ENCODE results near the gene SUPT5H. TPM values are rescaled to one million over a fixed set of nuclear protein-coding genes. Genes with fewer than 3 reads are reported as not detected.

Gene SUPT5H
- polyA plus RNA-seq, 1 donor from 2014 or later, result 92.5 TPM

DNA sequence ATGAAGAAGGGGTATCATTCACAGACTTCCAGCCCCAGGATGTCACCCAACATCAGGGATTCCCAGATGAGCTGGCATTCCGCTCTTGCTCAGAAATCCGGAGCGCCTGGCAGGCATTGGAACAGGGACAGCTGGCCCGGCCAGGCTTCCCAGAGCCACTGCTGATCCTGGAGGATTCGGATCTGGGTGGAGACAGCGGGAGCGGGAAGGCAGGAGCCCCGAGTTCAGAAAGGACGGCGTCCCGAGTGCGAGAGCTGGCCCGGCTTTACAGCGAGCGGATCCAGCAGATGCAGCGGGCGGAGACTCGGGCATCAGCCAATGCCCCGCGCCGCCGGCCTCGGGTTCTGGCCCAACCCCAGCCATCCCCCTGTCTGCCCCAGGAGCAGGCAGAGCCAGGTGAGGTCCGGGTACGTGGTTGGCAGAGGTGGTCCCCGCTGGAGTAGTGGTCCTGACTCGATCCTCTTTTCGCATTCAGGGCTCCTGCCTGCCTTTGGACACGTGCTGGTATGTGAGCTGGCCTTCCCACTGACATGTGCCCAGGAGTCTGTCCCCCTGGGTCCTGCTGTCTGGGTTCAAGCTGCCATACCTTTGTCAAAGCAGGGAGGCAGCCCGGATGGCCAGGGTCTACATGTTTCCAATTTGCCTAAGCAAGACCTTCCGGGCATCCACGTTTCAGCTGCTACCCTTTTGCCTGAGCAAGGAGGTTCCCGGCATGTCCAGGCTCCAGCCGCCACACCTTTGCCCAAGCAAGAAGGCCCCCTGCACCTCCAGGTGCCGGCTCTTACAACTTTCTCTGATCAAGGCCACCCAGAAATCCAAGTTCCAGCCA is 21.9 kb upstream of the SUPT5H start:
- H3K79me2 ChIP-seq (replicated peaks; ENCODE audit: insufficient read depth, low read length), result no peaks in the 10 kb centered on the region
- H3K4me3 ChIP-seq (ENCODE audit: low read length), result no peak overlapping the region
- H3K27ac ChIP-seq (ENCODE audit: low read length), result no peak overlapping the region
- H3K9me2 ChIP-seq (ENCODE audit: insufficient read depth, low read length), result no peaks in the 10 kb centered on the region
- H3K36me3 ChIP-seq (ENCODE audit: insufficient read depth, low read length), result no peaks in the 10 kb centered on the region
- no peak for TF ChIP-seq POLR2AphosphoS5 (IDR thresholded peaks at IDR 0.05)
- no peak for TF ChIP-seq MXI1 (conservative IDR thresholded peaks at IDR 0.05; ENCODE audit: poor library complexity, severe bottlenecking)
- TF ChIP-seq, protein P1, sequence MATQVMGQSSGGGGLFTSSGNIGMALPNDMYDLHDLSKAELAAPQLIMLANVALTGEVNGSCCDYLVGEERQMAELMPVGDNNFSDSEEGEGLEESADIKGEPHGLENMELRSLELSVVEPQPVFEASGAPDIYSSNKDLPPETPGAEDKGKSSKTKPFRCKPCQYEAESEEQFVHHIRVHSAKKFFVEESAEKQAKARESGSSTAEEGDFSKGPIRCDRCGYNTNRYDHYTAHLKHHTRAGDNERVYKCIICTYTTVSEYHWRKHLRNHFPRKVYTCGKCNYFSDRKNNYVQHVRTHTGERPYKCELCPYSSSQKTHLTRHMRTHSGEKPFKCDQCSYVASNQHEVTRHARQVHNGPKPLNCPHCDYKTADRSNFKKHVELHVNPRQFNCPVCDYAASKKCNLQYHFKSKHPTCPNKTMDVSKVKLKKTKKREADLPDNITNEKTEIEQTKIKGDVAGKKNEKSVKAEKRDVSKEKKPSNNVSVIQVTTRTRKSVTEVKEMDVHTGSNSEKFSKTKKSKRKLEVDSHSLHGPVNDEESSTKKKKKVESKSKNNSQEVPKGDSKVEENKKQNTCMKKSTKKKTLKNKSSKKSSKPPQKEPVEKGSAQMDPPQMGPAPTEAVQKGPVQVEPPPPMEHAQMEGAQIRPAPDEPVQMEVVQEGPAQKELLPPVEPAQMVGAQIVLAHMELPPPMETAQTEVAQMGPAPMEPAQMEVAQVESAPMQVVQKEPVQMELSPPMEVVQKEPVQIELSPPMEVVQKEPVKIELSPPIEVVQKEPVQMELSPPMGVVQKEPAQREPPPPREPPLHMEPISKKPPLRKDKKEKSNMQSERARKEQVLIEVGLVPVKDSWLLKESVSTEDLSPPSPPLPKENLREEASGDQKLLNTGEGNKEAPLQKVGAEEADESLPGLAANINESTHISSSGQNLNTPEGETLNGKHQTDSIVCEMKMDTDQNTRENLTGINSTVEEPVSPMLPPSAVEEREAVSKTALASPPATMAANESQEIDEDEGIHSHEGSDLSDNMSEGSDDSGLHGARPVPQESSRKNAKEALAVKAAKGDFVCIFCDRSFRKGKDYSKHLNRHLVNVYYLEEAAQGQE (IDR thresholded peaks at IDR 0.05; ENCODE audit: borderline replicate concordance), result no peak
- no peak for TF ChIP-seq SMC3 (conservative IDR thresholded peaks at IDR 0.05; ENCODE audit: poor library complexity)
- TF ChIP-seq, protein P2, sequence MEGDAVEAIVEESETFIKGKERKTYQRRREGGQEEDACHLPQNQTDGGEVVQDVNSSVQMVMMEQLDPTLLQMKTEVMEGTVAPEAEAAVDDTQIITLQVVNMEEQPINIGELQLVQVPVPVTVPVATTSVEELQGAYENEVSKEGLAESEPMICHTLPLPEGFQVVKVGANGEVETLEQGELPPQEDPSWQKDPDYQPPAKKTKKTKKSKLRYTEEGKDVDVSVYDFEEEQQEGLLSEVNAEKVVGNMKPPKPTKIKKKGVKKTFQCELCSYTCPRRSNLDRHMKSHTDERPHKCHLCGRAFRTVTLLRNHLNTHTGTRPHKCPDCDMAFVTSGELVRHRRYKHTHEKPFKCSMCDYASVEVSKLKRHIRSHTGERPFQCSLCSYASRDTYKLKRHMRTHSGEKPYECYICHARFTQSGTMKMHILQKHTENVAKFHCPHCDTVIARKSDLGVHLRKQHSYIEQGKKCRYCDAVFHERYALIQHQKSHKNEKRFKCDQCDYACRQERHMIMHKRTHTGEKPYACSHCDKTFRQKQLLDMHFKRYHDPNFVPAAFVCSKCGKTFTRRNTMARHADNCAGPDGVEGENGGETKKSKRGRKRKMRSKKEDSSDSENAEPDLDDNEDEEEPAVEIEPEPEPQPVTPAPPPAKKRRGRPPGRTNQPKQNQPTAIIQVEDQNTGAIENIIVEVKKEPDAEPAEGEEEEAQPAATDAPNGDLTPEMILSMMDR (IDR thresholded peaks at IDR 0.05; ENCODE audit: poor library complexity, severe bottlenecking), result no peak
- TF ChIP-seq EZH2 (IDR thresholded peaks at IDR 0.05; ENCODE audit: borderline replicate concordance, insufficient read depth, low read length, poor library complexity, severe bottlenecking), result no peak
- no peak for TF ChIP-seq EP300 (conservative IDR thresholded peaks at IDR 0.05; ENCODE audit: poor library complexity, severe bottlenecking)
- no peak for TF ChIP-seq TAF1 (IDR thresholded peaks at IDR 0.05; ENCODE audit: low read depth)
- TF ChIP-seq RAD21 (conservative IDR thresholded peaks at IDR 0.05), result no peak
- no peaks in the 10 kb centered on the region for H3K27me3 ChIP-seq (ENCODE audit: insufficient read depth, low read depth, low read length)
- H2AFZ ChIP-seq (ENCODE audit: low read depth, low read length), result no peak overlapping the region
- H3K4me2 ChIP-seq (ENCODE audit: low read length), result no peak overlapping the region
- H3K9me3 ChIP-seq (ENCODE audit: low read length), result no peaks in the 10 kb centered on the region
- no peaks in the 10 kb centered on the region for H4K20me1 ChIP-seq (ENCODE audit: insufficient read depth)
- no peaks in the 10 kb centered on the region for H3F3A ChIP-seq (ENCODE audit: insufficient read depth, low read length, poor library complexity, severe bottlenecking)
- no peak overlapping the region for H3K9ac ChIP-seq (ENCODE audit: low read length)

DNA sequence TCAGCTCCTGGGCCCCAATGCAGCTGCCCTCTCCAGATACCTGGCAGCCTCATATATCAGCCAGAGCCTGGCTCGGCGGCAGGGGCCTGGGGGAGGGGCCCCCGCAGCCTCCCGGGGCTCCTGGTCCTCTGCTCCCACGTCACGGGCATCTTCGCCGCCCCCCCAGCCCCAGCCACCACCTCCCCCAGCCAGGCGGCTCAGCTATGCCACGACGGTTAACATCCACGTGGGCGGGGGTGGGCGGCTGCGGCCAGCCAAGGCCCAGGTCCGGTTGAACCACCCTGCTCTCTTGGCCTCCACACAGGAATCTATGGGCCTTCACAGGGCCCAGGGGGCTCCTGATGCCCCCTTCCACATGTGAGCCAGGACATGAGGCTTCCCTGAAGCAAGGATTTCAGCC is 20.4 kb upstream of the SUPT5H start:
- Histone ChIP-seq H3K27ac (ENCODE audit: low read length) (no peak overlapping the region), H3K79me2 (replicated peaks; ENCODE audit: insufficient read depth, low read length) (no peaks in the 10 kb centered on the region), H4K20me1 (ENCODE audit: insufficient read depth) (no peaks in the 10 kb centered on the region), H3K4me3 (ENCODE audit: low read length) (no peak overlapping the region), H3K9ac (ENCODE audit: low read length) (no peak overlapping the region), H2AFZ (ENCODE audit: low read depth, low read length) (no peak overlapping the region), H3K4me2 (ENCODE audit: low read length) (no peak overlapping the region), H3K36me3 (ENCODE audit: insufficient read depth, low read length) (no peaks in the 10 kb centered on the region), H3K9me3 (ENCODE audit: low read length) (no peaks in the 10 kb centered on the region), H3F3A (ENCODE audit: insufficient read depth, low read length, poor library complexity, severe bottlenecking) (no peaks in the 10 kb centered on the region), H3K9me2 (ENCODE audit: insufficient read depth, low read length) (no peaks in the 10 kb centered on the region), H3K27me3 (ENCODE audit: insufficient read depth, low read depth, low read length) (no peaks in the 10 kb centered on the region)
- TF ChIP-seq MXI1 (conservative IDR thresholded peaks at IDR 0.05; ENCODE audit: poor library complexity, severe bottlenecking) (no peak), EP300 (conservative IDR thresholded peaks at IDR 0.05; ENCODE audit: poor library complexity, severe bottlenecking) (no peak), EZH2 (IDR thresholded peaks at IDR 0.05; ENCODE audit: borderline replicate concordance, insufficient read depth, low read length, poor library complexity, severe bottlenecking) (no peak), SMC3 (conservative IDR thresholded peaks at IDR 0.05; ENCODE audit: poor library complexity) (no peak), RAD21 (conservative IDR thresholded peaks at IDR 0.05) (no peak), TAF1 (IDR thresholded peaks at IDR 0.05; ENCODE audit: low read depth) (no peak), POLR2AphosphoS5 (IDR thresholded peaks at IDR 0.05) (no peak)
- TF ChIP-seq, protein P2 (IDR thresholded peaks at IDR 0.05; ENCODE audit: poor library complexity, severe bottlenecking), result no peak
- TF ChIP-seq, protein P1 (IDR thresholded peaks at IDR 0.05; ENCODE audit: borderline replicate concordance), result no peak

Data from neural cell (in vitro differentiated cells).